Upper lobe of right lung (tissue), 1 donor: ENCODE results near the gene RTF2. TPM values are rescaled to one million over a fixed set of nuclear protein-coding genes. Genes with fewer than 3 reads are reported as not detected.
"Not testable (repeated sequence)": the region's sequence is repeated elsewhere in the genome, so short reads cannot be mapped to it uniquely, and the experiment has no call there.

Experiments
- ATAC-seq: fragments of 200-7000 bp; cut with Tn5 transposase; one replicate; pipeline ENCODE4 v1.9.1; 2020; ENCODE audit warnings: mild to moderate bottlenecking, moderate library complexity
- DNase-seq: peaks from one replicate; pipeline ENCODE4 v3.0.0-alpha.2; 2020
- H3K27ac ChIP-seq: fragments of 200-600 bp; one replicate; pipeline ENCODE4 v1.8.0; 2022
- H3K27me3 ChIP-seq: fragments of 200-600 bp; one replicate; pipeline ENCODE4 v1.8.0; 2022; ENCODE audit warnings: mild to moderate bottlenecking
- H3K36me3 ChIP-seq: fragments of 200-600 bp; one replicate; pipeline ENCODE4 v1.8.0; 2022
- H3K4me1 ChIP-seq: fragments of 200-600 bp; one replicate; pipeline ENCODE4 v1.8.0; 2022
- H3K4me3 ChIP-seq: fragments of 200-600 bp; one replicate; pipeline ENCODE4 v1.8.0; 2022; ENCODE audit warnings: mild to moderate bottlenecking
- H3K9me3 ChIP-seq: fragments of 200-600 bp; one replicate; pipeline ENCODE4 v1.8.0; 2022
- intact Hi-C: fragments of 100-400 bp; cut with DNase I; formaldehyde crosslinking; loops from one replicate; pipeline ENCODE4 v1.11.0; 2022
- total RNA-seq: library from RNA; stranded (reverse); fragmentation: NEBNext Ultra II Directional; extraction: Animal tissue kit (Norgen Biotek cat#: 25700); gene quantifications from one replicate; pipeline ENCODE4 v1.2.1, GENCODE V29; 2021
- TF ChIP-seq, protein P1 (sequence below): fragments of 200-600 bp; IDR thresholded peaks from one replicate; pipeline ENCODE4 v1.8.0; 2022; ENCODE audit warnings: antibody characterized with exemption
- donor health status: DM: no; HTN: yes; CAD: no; lungs with severe emphysema.

RTF2 gene
- total RNA-seq, 1 donor from 2014 or later = 77.4 TPM

DNA sequence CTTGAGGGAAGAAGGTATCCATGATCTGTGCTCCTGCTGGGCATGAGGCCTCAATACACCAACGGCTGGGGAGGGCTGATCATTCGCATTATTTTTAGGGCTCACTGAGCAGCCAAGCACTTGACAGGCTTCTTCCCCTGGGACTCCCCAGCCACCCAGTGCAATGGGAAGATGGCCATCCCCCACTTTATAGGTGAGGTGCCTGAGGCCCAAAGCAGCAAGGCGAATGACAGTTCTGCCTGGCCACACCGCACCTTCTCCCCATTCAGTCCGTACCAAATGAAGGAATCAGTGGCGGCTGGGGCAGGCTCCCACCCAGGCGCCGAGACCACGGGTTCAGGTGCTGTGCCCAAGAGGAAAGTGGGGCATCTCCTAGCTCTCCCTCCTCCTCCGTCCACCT lies 51.8 kb downstream of the RTF2 start:
- Histone ChIP-seq H3K36me3 (peaks cover 38% of the 10 kb centered on the region), H3K9me3 (peaks cover 12% of the 10 kb centered on the region), H3K4me1 (no peaks in the 10 kb centered on the region), H3K27ac (no peak overlapping the region), H3K27me3 (no peaks in the 10 kb centered on the region), H3K4me3 (no peak overlapping the region)
- TF ChIP-seq, protein P1, sequence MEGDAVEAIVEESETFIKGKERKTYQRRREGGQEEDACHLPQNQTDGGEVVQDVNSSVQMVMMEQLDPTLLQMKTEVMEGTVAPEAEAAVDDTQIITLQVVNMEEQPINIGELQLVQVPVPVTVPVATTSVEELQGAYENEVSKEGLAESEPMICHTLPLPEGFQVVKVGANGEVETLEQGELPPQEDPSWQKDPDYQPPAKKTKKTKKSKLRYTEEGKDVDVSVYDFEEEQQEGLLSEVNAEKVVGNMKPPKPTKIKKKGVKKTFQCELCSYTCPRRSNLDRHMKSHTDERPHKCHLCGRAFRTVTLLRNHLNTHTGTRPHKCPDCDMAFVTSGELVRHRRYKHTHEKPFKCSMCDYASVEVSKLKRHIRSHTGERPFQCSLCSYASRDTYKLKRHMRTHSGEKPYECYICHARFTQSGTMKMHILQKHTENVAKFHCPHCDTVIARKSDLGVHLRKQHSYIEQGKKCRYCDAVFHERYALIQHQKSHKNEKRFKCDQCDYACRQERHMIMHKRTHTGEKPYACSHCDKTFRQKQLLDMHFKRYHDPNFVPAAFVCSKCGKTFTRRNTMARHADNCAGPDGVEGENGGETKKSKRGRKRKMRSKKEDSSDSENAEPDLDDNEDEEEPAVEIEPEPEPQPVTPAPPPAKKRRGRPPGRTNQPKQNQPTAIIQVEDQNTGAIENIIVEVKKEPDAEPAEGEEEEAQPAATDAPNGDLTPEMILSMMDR = no peak
- ATAC-seq (no peak), DNase-seq (peak; percentile 38)
- intact Hi-C loops = no loop called here

DNA sequence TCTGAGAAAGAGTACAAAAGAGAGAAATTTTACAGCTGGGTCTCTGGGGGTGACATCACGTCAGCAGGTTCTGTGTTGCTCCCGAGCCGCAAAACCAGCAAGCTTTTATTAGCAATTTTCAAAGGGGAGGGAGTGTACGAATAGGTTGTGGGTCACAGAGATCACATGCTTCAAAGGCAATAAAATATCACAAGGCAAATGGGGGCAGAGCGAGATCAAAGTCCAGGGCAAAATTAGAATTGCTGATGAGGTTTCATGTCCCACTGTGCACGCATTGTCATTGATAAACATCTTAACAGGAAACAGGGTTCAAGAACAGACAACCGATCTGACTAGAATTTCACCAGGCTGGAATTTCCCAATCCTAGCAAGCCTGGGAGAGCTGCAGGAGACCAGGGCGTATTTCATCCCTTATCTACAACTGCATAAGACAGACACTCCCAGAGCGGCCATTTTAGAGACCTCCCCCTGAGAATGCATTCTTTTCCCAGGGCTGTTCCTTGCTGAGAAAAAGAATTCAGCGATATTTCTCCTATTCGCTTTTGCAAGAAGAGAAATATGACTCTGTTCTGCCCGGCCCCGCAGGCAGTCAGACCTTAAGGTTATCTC lies 52.4 kb downstream of the RTF2 start:
- H3K4me1 ChIP-seq, H3K27ac ChIP-seq, intact Hi-C loops, H3K4me3 ChIP-seq, H3K27me3 ChIP-seq, ATAC-seq: not testable (repeated sequence)
- Histone ChIP-seq H3K36me3 (peaks cover 38% of the 10 kb centered on the region), H3K9me3 (peaks cover 12% of the 10 kb centered on the region)
- peak; percentile 13 for DNase-seq

DNA sequence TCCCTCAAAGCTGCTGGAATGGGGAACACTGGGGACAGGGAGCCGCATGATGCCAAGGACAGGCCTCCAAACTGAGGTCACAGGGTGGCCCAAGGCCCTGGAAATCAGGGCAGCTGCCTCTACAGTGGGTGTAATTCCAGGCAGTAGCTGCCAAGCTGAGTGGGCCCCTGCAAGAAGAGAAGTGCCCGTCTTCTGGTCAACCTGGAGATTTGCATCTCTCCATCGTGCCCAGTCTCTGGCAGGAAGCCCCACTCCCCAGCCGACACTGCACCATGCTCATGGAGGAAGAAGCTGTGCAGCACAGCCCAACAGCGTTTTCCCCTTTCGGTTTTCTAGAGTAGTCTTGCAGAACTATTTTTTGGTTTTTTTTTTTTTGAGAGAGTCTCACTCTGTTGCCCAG lies 53.9 kb downstream of the RTF2 start:
- Histone ChIP-seq H3K36me3 (peaks cover 30% of the 10 kb centered on the region), H3K4me3 (no peak overlapping the region), H3K4me1 (no peaks in the 10 kb centered on the region), H3K27me3 (no peaks in the 10 kb centered on the region), H3K9me3 (peaks cover 12% of the 10 kb centered on the region), H3K27ac (no peak overlapping the region)
- DNase-seq (peak; percentile 49), ATAC-seq (no peak)
- intact Hi-C loops = no loop called here
- TF ChIP-seq, protein P1 = no peak

DNA sequence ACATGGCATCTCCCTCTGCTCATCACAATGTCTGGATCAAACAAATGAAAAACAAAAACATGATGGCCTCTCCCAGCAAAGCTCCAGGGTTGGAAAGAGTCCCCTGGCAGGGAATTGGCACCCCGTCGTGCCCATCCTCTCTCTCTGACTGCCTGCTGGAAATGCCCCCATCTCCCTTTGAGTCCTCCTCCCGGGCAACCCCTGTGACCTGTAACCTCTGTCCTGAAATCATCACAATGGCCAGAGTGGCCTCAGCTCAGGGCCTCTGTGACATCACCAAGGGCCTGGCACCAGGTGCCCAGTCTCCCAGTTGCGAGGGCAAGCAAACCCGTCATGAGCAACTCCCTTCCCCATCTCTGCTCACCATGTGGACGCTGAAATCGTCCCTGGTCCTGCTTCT lies 56.0 kb downstream of the RTF2 start, which contains the start of gene FAM209A:
FAM209A (plus strand) TSS at position 301 of the 400 bp plus-strand sequence; CDS start at position 366, 65 bp downstream.
- H3K27me3 ChIP-seq, H3K27ac ChIP-seq, ATAC-seq, H3K36me3 ChIP-seq, H3K4me3 ChIP-seq, intact Hi-C loops, H3K4me1 ChIP-seq: not testable (repeated sequence)
- DNase-seq = peak; percentile 35
- peaks cover 12% of the 10 kb centered on the region for H3K9me3 ChIP-seq

DNA sequence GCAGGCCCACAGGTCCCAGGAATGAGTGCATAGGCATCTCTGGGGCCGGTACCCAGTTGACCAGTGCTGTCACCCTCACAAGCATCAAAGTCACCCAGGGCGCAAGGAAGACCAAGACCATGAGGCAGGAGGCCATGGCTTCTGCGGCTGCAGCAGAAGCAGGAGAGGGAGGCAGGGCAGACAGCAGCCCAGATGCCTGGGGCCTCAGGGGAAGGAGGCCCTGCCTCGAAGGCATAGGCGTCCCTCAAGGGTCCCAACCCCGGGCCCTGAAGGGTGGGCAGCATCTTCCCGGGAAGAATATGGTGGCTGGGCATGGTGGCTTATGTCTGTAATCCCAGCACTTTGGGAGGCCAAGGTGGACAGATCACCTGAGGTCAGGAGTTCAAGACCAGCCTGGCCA lies 59.1 kb downstream of the RTF2 start:
- Histone ChIP-seq H3K4me3 (no peak overlapping the region), H3K27me3 (no peaks in the 10 kb centered on the region), H3K27ac (no peak overlapping the region), H3K9me3 (no peaks in the 10 kb centered on the region), H3K4me1 (no peaks in the 10 kb centered on the region), H3K36me3 (no peaks in the 10 kb centered on the region)
- intact Hi-C loops = no loop called here
- DNase-seq (no peak), ATAC-seq (no peak)
- TF ChIP-seq, protein P1 = no peak

DNA sequence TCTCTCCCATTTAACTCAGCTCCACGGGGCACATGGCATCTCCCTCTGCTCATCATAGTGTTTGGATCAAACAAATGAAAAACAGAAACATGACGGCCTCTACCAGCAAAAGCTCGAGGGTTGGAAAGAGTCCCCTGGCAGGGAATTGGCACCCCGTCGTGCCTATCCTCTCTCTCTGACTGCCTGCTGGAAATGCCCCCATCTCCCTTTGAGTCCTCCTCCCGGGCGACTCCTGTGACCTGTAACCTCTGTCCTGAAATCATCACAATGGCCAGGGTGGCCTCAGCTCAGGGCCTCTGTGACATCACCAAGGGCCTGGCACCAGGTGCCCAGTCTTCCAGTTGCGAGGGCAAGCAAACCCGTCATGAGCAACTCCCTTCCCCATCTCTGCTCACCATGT lies 64.5 kb downstream of the RTF2 start, which contains the start of gene FAM209B:
FAM209B (plus strand) TSS at position 301 of the 400 bp plus-strand sequence; CDS start at position 397, 96 bp downstream.
- H3K27me3 ChIP-seq, H3K27ac ChIP-seq, DNase-seq, ATAC-seq, H3K4me3 ChIP-seq, H3K9me3 ChIP-seq, intact Hi-C loops, H3K36me3 ChIP-seq, H3K4me1 ChIP-seq: not testable (repeated sequence)

DNA sequence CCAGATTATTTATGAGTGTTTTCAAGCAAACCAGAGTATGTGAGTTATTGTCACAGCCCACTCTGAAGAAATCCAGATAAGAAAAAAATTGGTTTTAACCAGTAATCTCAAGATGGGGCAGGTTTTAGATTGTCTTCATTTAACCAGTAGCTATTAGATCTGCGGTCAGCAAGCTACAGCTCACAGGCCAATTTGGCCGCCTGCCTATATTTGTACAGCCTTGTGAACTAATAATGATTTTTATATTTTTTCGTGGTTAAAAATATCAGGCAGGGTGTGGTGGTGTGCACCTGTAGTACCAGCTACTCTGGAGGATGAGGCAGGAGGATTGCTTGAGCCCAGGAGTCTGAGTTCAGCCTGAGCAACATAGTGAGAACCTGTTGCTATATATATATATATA lies 69.6 kb downstream of the RTF2 start:
- TF ChIP-seq, protein P1 = no peak
- no peak for DNase-seq
- Histone ChIP-seq H3K36me3 (no peaks in the 10 kb centered on the region), H3K27me3 (no peaks in the 10 kb centered on the region), H3K9me3 (no peaks in the 10 kb centered on the region), H3K27ac (no peak overlapping the region), H3K4me3 (no peak overlapping the region), H3K4me1 (no peaks in the 10 kb centered on the region)
- ATAC-seq = no peak
- intact Hi-C loops = no loop called here
